Fibroblast of lung (primary cell): ENCODE data around the gene GALC. TPM values are rescaled to one million over a fixed set of nuclear protein-coding genes. Genes with fewer than 3 reads are reported as not detected.

Experiments
- DNase-seq, 2 donors: peaks; one replicate each; pipeline versions ENCODE4 v3.0.0 to v3.0.0-alpha.2; 2010; ENCODE audit warnings: low read depth in 2 of 2
- H2AFZ ChIP-seq: 2 replicates; pipeline ENCODE4 v1.5.1; 2012; ENCODE audit warnings: low read length, control low read depth, inconsistent platforms
- H3K27ac ChIP-seq: 2 replicates; pipeline ENCODE4 v1.5.1; 2011; ENCODE audit warnings: low read length, control low read depth; ENCODE audit not compliant: insufficient read depth
- H3K27me3 ChIP-seq: 2 replicates; pipeline ENCODE4 v1.5.1; 2011; ENCODE audit warnings: mild to moderate bottlenecking, low read length; ENCODE audit not compliant: control insufficient read depth, insufficient read depth
- H3K36me3 ChIP-seq: 2 replicates; pipeline ENCODE4 v1.5.1; 2011; ENCODE audit warnings: low read length; ENCODE audit not compliant: control insufficient read depth, insufficient read depth
- H3K4me1 ChIP-seq: 2 replicates; pipeline ENCODE4 v1.5.1; 2011; ENCODE audit warnings: low read length; ENCODE audit not compliant: control insufficient read depth, insufficient read depth; ENCODE audit errors: extremely low read depth
- H3K4me2 ChIP-seq: 2 replicates; pipeline ENCODE4 v1.5.1; 2011; ENCODE audit warnings: low read length, control low read depth; ENCODE audit not compliant: insufficient read depth; ENCODE audit errors: extremely low read depth
- H3K4me3 ChIP-seq, 4 experiments: fragments of 200-600 bp in 1 of 4; sonication (generic) in 1 of 4; replicated peaks in 1 of 4; 2 replicates each; pipeline ENCODE4 v1.5.1; 2011 to 2016; ENCODE audit warnings: low read length in 4 of 4, low read depth in 3 of 4, mild to moderate bottlenecking in 3 of 4, control low read depth in 2 of 4, inconsistent platforms in 1 of 4, mixed read lengths in 1 of 4; ENCODE audit not compliant: insufficient read depth in 1 of 4; ENCODE audit errors: control extremely low read depth in 1 of 4
- H3K79me2 ChIP-seq: 2 replicates; pipeline ENCODE4 v1.5.1; 2012; ENCODE audit warnings: mild to moderate bottlenecking, low read length, inconsistent platforms; ENCODE audit not compliant: control insufficient read depth, insufficient read depth
- H3K9ac ChIP-seq: 2 replicates; pipeline ENCODE4 v1.5.1; 2011; ENCODE audit warnings: mild to moderate bottlenecking, low read length, control low read depth; ENCODE audit not compliant: insufficient read depth
- H3K9me3 ChIP-seq: 2 replicates; pipeline ENCODE4 v1.5.1; 2012; ENCODE audit warnings: low read depth, low read length; ENCODE audit not compliant: control insufficient read depth, insufficient read depth
- H4K20me1 ChIP-seq: 2 replicates; pipeline ENCODE4 v1.5.1; 2011; ENCODE audit warnings: low read length; ENCODE audit not compliant: control insufficient read depth, insufficient read depth; ENCODE audit errors: extremely low read depth
- CTCF ChIP-seq, 2 donors: IDR thresholded peaks in 1 of 2; conservative IDR thresholded peaks in 1 of 2; 1 replicate in 1 of 2; 2 replicates in 1 of 2; pipeline ENCODE4 v1.5.1; 2011 to 2012; ENCODE audit warnings: low read length in 2 of 2, control low read depth in 1 of 2, inconsistent platforms in 1 of 2, low read depth in 1 of 2, mild to moderate bottlenecking in 1 of 2
- EZH2 ChIP-seq: IDR thresholded peaks from 2 replicates; pipeline ENCODE4 v1.5.1; 2012; ENCODE audit warnings: low read length, control low read depth, mild to moderate bottlenecking; ENCODE audit errors: missing control alignments
- polyA plus RNA-seq, 2 donors: library from polyadenylated mRNA; depleted of rRNA in 1 of 2; stranded (reverse) in 1 of 2; unstranded in 1 of 2; fragments of >200 nt; gene quantifications; 2 replicates each; pipeline ENCODE4 v1.2.1, GENCODE V29; 2011 to 2012; ENCODE audit warnings: missing spikeins in 1 of 2
- total RNA-seq: library from RNA; depleted of rRNA; stranded (reverse); fragments of >200 nt; gene quantifications from 2 replicates; pipeline ENCODE4 v1.2.1, GENCODE V29; 2014

Gene GALC
- total and polyA plus RNA-seq, 2 donors (not counting 1 experiment from before 2014, with no cell fraction given), result 13.3 to 22.8 TPM

DNA sequence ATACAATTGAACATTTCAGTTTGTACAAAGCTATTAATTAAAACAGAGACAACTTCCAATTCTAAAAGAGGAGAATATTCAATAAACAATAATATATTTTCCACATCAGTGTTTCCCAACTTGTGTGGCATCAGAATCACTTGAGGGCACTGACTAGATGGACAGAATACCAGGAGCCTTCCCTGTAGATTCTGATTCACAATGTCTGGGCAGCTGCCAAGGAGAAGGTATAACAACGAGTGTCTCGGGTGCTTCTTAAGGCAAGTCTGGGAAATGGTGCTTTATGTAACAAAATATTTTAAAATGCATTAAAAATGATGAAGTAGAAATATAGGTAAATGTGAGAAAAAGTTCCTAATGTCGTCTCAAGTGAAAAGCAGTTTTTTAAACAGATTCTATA lies 26.2 kb downstream of the GALC start:
- no peak overlapping the region for H3K27ac ChIP-seq
- no peaks in the 10 kb centered on the region for H3K36me3 ChIP-seq
- H3K4me1 ChIP-seq, result no peaks in the 10 kb centered on the region
- no peaks in the 10 kb centered on the region for H3K27me3 ChIP-seq
- no peak overlapping the region for H3K4me3 ChIP-seq
- TF ChIP-seq CTCF (conservative IDR thresholded peaks at IDR 0.05 in 1 of 2, IDR thresholded peaks at IDR 0.05 in 1 of 2; ENCODE audit: low read depth in 1 of 2, low read length in 2 of 2), result no peak
- TF ChIP-seq EZH2, result no peak
- H4K20me1 ChIP-seq, result no peaks in the 10 kb centered on the region
- no peak overlapping the region for H3K9ac ChIP-seq
- H3K4me2 ChIP-seq, result no peak overlapping the region
- DNase-seq, result peak in 1 of 2 donors; percentile 21
- no peaks in the 10 kb centered on the region for H3K79me2 ChIP-seq
- H3K9me3 ChIP-seq, result no peaks in the 10 kb centered on the region
- no peak overlapping the region for H2AFZ ChIP-seq

DNA sequence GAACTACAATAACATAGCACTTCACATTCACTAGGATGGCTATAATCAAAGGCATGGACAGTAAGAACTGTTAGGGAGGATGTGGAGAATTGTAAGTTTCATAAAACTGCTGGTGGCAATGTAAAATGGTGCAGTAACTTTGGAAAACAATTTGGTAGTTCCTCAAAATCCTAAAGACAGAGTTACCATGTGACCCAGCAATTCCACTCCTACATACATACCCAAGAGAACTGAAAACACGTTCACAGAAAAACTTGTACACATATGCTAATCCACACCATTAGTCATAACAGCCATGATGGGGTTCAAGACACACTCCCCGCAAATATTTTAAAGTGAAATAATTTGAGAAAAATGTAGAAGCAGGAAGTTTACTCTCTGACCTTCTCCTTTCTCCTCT lies 31.7 kb downstream of the GALC start:
- Histone ChIP-seq H3K4me3 (no peak overlapping the region), H3K9me3 (no peaks in the 10 kb centered on the region), H3K4me1 (no peaks in the 10 kb centered on the region), H3K27ac (no peak overlapping the region), H3K36me3 (no peaks in the 10 kb centered on the region), H3K9ac (no peak overlapping the region), H3K4me2 (no peak overlapping the region), H3K27me3 (no peaks in the 10 kb centered on the region), H3K79me2 (no peaks in the 10 kb centered on the region), H2AFZ (no peak overlapping the region), H4K20me1 (no peaks in the 10 kb centered on the region)
- TF ChIP-seq EZH2 (no peak), CTCF (conservative IDR thresholded peaks at IDR 0.05 in 1 of 2, IDR thresholded peaks at IDR 0.05 in 1 of 2; ENCODE audit: low read depth in 1 of 2, low read length in 2 of 2) (no peak)
- DNase-seq, result no peak

DNA sequence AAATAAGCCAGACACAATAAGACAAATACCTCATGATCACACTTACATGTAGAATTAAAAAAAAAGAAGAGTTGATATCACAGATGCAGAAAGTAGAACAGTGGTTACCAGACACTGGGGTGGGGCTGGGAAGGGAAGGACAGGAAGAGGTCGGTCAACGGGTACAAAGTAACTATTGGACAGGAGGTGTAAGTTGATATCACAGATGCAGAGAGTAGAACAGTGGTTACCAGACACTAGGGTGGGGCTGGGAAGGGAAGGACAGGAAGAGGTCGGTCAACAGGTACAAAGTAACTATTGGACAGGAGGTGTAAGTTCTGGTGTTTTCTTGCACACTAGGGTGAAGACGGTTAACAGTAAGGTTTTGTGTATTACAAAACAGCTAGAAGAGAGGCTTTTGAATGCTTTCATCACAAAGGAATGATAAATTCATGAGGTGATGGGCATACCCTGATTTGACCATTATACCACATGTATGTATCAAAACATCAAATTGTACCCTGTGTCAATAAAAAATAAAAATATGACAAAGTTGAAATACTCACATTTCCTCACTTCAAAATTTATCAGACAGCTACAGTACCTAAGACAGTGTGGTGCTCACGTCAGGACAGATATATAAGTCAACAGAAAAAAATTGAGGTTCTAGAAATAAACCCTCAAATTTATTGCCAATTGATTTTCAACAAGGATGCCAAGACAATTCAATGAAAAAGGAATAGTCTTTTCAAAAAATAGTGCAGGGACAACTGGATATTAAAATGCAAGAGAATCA lies 32.8 kb downstream of the GALC start:
- TF ChIP-seq CTCF (conservative IDR thresholded peaks at IDR 0.05 in 1 of 2, IDR thresholded peaks at IDR 0.05 in 1 of 2; ENCODE audit: low read depth in 1 of 2, low read length in 2 of 2), result no peak
- TF ChIP-seq EZH2, result no peak
- H3K4me1 ChIP-seq, result no peaks in the 10 kb centered on the region
- no peak overlapping the region for H3K4me2 ChIP-seq
- no peak overlapping the region for H3K9ac ChIP-seq
- no peak overlapping the region for H3K4me3 ChIP-seq
- no peak overlapping the region for H2AFZ ChIP-seq
- H3K36me3 ChIP-seq, result no peaks in the 10 kb centered on the region
- H3K79me2 ChIP-seq, result no peaks in the 10 kb centered on the region
- H4K20me1 ChIP-seq, result no peaks in the 10 kb centered on the region
- no peak overlapping the region for H3K27ac ChIP-seq
- no peaks in the 10 kb centered on the region for H3K9me3 ChIP-seq
- no peak for DNase-seq
- no peaks in the 10 kb centered on the region for H3K27me3 ChIP-seq
